OCI-LY7 (cell line): ENCODE results near the gene TRIO. TPM values are rescaled to one million over a fixed set of nuclear protein-coding genes. Genes with fewer than 3 reads are reported as not detected.

Source experiments
- BruUV-seq: library from RNA; stranded (reverse); fragments of 400-500 nt; replicated peaks from 2 replicates; lab custom pipeline; 2021; lab: Mats Ljungman, UMichigan
- CTCF ChIA-PET: fragments of 300-600 bp; sonication (Branson Sonifier 250); formaldehyde crosslinking; loops from one replicate; lab custom pipeline; 2022; ENCODE audit warnings: antibody characterized with exemption; ENCODE audit not compliant: unreplicated experiment; lab: Charles Lee
- POLR2A ChIA-PET: fragments of 300-600 bp; sonication (Branson Sonifier 250); formaldehyde crosslinking; loops from one replicate; lab custom pipeline; 2022; ENCODE audit warnings: antibody characterized with exemption; lab: Charles Lee
- DNase-seq: peaks from one replicate; pipeline ENCODE4 v3.0.0-alpha.2; 2015; ENCODE audit warnings: low spot score
- H2AFZ ChIP-seq: fragments of 200-600 bp; sonication (generic), shearing (Covaris generic); 2 replicates; pipeline ENCODE4 v1.6.1; 2014; ENCODE audit warnings: mild to moderate bottlenecking, antibody characterized with exemption, low read length, moderate library complexity
- H3K27ac ChIP-seq: fragments of 200-600 bp; sonication (generic); 2 replicates; pipeline ENCODE4 v1.5.1; 2014; ENCODE audit warnings: mixed run types, low read depth, mild to moderate bottlenecking, moderate library complexity, low read length, inconsistent platforms; ENCODE audit not compliant: poor library complexity, severe bottlenecking
- H3K36me3 ChIP-seq: fragments of 200-600 bp; sonication (generic); 2 replicates; pipeline ENCODE4 v1.6.1; 2014; ENCODE audit warnings: mild to moderate bottlenecking, antibody characterized with exemption, low read length, moderate library complexity, mixed read lengths; ENCODE audit not compliant: insufficient read depth
- H3K4me1 ChIP-seq: fragments of 200-600 bp; sonication (generic); 2 replicates; pipeline ENCODE4 v1.5.1; 2014; ENCODE audit warnings: mild to moderate bottlenecking, low read length; ENCODE audit not compliant: insufficient read depth, poor library complexity, severe bottlenecking
- H3K4me2 ChIP-seq: fragments of 200-600 bp; sonication (generic); 2 replicates; pipeline ENCODE4 v1.6.1; 2014; ENCODE audit warnings: mild to moderate bottlenecking, low read length
- H3K4me3 ChIP-seq: fragments of 200-600 bp; sonication (generic); 2 replicates; pipeline ENCODE4 v1.5.1; 2014; ENCODE audit warnings: mild to moderate bottlenecking, low read depth, low read length; ENCODE audit not compliant: poor library complexity, severe bottlenecking
- H3K79me2 ChIP-seq: fragments of 200-600 bp; sonication (generic); 2 replicates; pipeline ENCODE4 v1.6.1; 2016; ENCODE audit warnings: low read depth, mild to moderate bottlenecking, low read length, moderate library complexity, mixed read lengths; ENCODE audit not compliant: insufficient read depth
- H3K9me2 ChIP-seq: fragments of 200-600 bp; sonication (generic); 2 replicates; pipeline ENCODE4 v1.6.1; 2016; ENCODE audit warnings: mild to moderate bottlenecking, low read length, mixed read lengths; ENCODE audit not compliant: insufficient read depth
- H3K9me3 ChIP-seq: fragments of 200-600 bp; sonication (generic); 2 replicates; pipeline ENCODE4 v1.6.1; 2014; ENCODE audit warnings: mild to moderate bottlenecking, mixed run types, low read length, mixed read lengths
- H4K20me1 ChIP-seq: fragments of 200-600 bp; sonication (generic); 2 replicates; pipeline ENCODE4 v1.6.1; 2014; ENCODE audit warnings: mild to moderate bottlenecking, antibody characterized with exemption, low read length, moderate library complexity, mixed read lengths; ENCODE audit not compliant: insufficient read depth
- CTCF ChIP-seq: fragments of 200-600 bp; sonication (generic); conservative IDR thresholded peaks from 2 replicates; pipeline ENCODE4 v1.5.1; 2014; ENCODE audit warnings: mild to moderate bottlenecking, antibody characterized with exemption, low read length, moderate library complexity, mixed read lengths
- EZH2phosphoT487 ChIP-seq: fragments of 200-600 bp; sonication (generic); IDR thresholded peaks from 2 replicates; pipeline ENCODE4 v1.6.1; 2018; ENCODE audit warnings: low read depth, borderline replicate concordance, mild to moderate bottlenecking, mixed run types, antibody characterized with exemption, low read length, moderate library complexity, mixed read lengths
- intact Hi-C: fragments of 100-400 bp; cut with micrococcal nuclease; formaldehyde crosslinking; loops from one replicate; pipeline ENCODE4 v1.10.0; 2022; ENCODE audit not compliant: unreplicated experiment
- total RNA-seq, 2 experiments: library from RNA; depleted of rRNA in 1 of 2; stranded (reverse); fragments of >200 nt in 1 of 2; shearing (Covaris generic) in 1 of 2; gene quantifications; 2 replicates each; pipeline ENCODE4 v1.2.3, GENCODE V29; 2014 to 2022

The TRIO gene
- total RNA-seq, 2 experiments from 2014 or later = 35.8 to 55.1 TPM

GRCh38 chr5:14506140-14506538, 363.0 kb downstream of the TRIO start:
- H2AFZ ChIP-seq = no peak overlapping the region
- intact Hi-C loops = no loop called here
- H3K4me1 ChIP-seq = no peaks in the 10 kb centered on the region
- no peak overlapping the region for H3K4me3 ChIP-seq
- no peaks in the 10 kb centered on the region for H4K20me1 ChIP-seq
- no peak overlapping the region for H3K4me2 ChIP-seq
- no peak for DNase-seq
- ChIA-PET POLR2A (no interaction called here), CTCF (no interaction called here)
- no TSS peak for BruUV-seq
- no peak for TF ChIP-seq CTCF
- TF ChIP-seq EZH2phosphoT487 = no peak
- H3K79me2 ChIP-seq = no peaks in the 10 kb centered on the region
- H3K9me3 ChIP-seq = no peaks in the 10 kb centered on the region
- no peaks in the 10 kb centered on the region for H3K9me2 ChIP-seq
- no peaks in the 10 kb centered on the region for H3K36me3 ChIP-seq
- no peak overlapping the region for H3K27ac ChIP-seq

- H3K9me2 ChIP-seq = no peaks in the 10 kb centered on the region
- intact Hi-C loops = no loop called here
- H3K9me3 ChIP-seq = no peaks in the 10 kb centered on the region
- no TSS peak for BruUV-seq
- no peaks in the 10 kb centered on the region for H4K20me1 ChIP-seq
- H2AFZ ChIP-seq = no peak overlapping the region
- no peak overlapping the region for H3K4me2 ChIP-seq
- CTCF ChIA-PET = no interaction called here
- H3K79me2 ChIP-seq = no peaks in the 10 kb centered on the region
- H3K27ac ChIP-seq = no peak overlapping the region
- no peak for DNase-seq
- no peaks in the 10 kb centered on the region for H3K36me3 ChIP-seq
- no peak overlapping the region for H3K4me3 ChIP-seq
- TF ChIP-seq CTCF (no peak), EZH2phosphoT487 (no peak)
- POLR2A ChIA-PET = no interaction called here
- H3K4me1 ChIP-seq = no peaks in the 10 kb centered on the region
Observed at GRCh38 chr5:14506661-14507060, 363.5 kb downstream of the TRIO start.

- BruUV-seq = no TSS peak
- no peak for DNase-seq
Observed at GRCh38 chr5:14507156-14507941, 364.2 kb downstream of the TRIO start.

More at GRCh38 chr5:14507156-14507941, 364.2 kb downstream of the TRIO start:
- Histone ChIP-seq H3K9me3 (no peaks in the 10 kb centered on the region), H4K20me1 (no peaks in the 10 kb centered on the region), H3K9me2 (no peaks in the 10 kb centered on the region), H3K4me3 (no peak overlapping the region), H3K27ac (no peak overlapping the region), H3K4me2 (no peak overlapping the region), H3K79me2 (no peaks in the 10 kb centered on the region), H2AFZ (no peak overlapping the region), H3K36me3 (no peaks in the 10 kb centered on the region), H3K4me1 (no peaks in the 10 kb centered on the region)
- POLR2A ChIA-PET = interaction anchor here (1.0 to 1.3 kb wide), 2 partner anchors 8 to 27 kb away, joined by 3 to 4 read pairs; no protein-coding TSS in a partner anchor
- CTCF ChIA-PET = interaction anchor here (0.5 kb wide), 1 partner anchor 533 kb away, joined by 3 read pairs; no protein-coding TSS in a partner anchor
- intact Hi-C loops = no loop called here
- TF ChIP-seq CTCF (no peak), EZH2phosphoT487 (no peak)
